ENCODE results near the gene TAF9B. TPM values are rescaled to one million over a fixed set of nuclear protein-coding genes. Genes with fewer than 3 reads are reported as not detected.

TAF9B gene
- total RNA-seq: 10 to 100 TPM in 1 of 4 donors, 1 to 10 TPM in 3; 2.6 to 13.2 (median 6.6) TPM

DNA sequence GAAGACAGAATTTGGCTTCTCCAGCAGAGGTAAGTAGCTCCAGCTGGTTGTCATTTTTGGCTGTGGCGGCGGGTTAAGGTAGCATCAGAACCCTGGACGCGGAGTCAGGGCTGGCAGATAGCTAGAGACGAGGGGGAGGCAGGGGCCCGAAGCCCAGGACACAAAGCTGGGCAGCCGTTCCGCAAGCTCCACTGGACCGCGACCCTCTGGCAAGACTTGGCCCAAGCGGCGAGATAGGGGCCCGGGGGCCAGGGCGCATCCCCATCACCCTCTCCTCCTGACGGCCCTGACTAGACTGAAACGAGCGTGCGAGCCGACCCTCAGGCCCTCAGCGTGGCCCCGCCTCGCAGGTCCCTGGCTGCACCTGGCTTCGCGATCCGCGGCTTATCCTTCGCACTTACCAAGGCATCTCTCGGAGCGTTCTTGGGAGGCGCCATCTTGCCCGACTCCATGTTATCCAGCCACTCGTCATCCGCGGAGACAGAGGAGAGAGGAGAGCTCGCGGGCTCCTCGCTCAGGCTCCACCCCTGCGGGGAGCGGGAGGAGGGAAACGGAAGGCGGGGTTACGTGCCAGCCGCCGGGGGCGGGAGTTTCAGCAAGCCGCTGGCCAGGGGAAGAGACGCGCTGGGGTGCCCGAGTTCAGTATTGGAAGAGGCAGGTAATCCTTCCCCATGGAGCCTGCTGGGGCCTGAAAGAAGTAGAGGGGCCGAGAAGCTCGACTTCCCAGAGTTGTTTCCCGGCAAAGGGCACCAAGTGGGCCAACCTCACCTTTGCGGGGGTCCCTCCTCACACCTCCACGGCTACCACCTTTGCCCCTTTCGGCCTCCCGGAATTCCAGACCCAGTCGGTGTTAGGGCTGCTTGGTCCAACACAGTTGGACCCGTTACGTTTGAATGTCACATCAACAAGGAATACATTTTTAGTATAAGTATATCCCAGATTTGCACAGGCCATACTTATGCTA, at the start of gene TAF9B:
Gene TAF9B, minus strand, starts transcription at position 491 of the 964 bp plus-strand sequence. Its CDS starts 39 bp downstream, at position 452.
- peak; percentile 88 for DNase-seq
- peak within 1 kb of the TSS; percentile 77 to 87 (median 86) for H3K27ac ChIP-seq
- H3K9me3 ChIP-seq: no peaks in the 10 kb centered on the region
- peak within 1 kb of the TSS; percentile 56 to 75 (median 64) for H3K4me3 ChIP-seq
- H3K4me1 ChIP-seq: peaks cover 0 to 4% (median 0%) of the 10 kb centered on the region in 4 donors
- H3K36me3 ChIP-seq: no peaks in the 10 kb centered on the region
- in situ Hi-C loops (cut with MboI; ENCODE audit: low pct_ligation_motif_present in 1 of 4, low pct_unique_long_range_greater_than_20kb in 1 of 4, low sequenced_read_pairs in 3 of 4) (no loop called here), intact Hi-C loops (cut with DNase I; ENCODE audit: low total_unique reads) (no loop called here)
- H3K27me3 ChIP-seq: no peaks in the 10 kb centered on the region
- no peak for TF ChIP-seq CTCF (IDR thresholded peaks at IDR 0.05)
- no peak for TF ChIP-seq EP300 (IDR thresholded peaks at IDR 0.05; ENCODE audit: low read depth)
- TF ChIP-seq POLR2AphosphoS5 (IDR thresholded peaks at IDR 0.05): peak in 2 of 3 donors; percentile 56 to 77
- TF ChIP-seq POLR2A (IDR thresholded peaks at IDR 0.05): peak; percentile 56
- 50% methylated on average over 41 of the region's 59 CpGs; no CpG with 5 or more reads in 1 of the 2 donors for WGBS, 2 donors (ENCODE audit: low coverage in 1 of 2)

GRCh38 chrX:78182881-78183280, 43.4 kb upstream of the TAF9B start:
- WGBS, 2 donors (ENCODE audit: low coverage in 1 of 2): 60 to 91% methylated on average over 1 to 7 of the region's 7 CpGs
- H3K36me3 ChIP-seq: no peaks in the 10 kb centered on the region
- no peaks in the 10 kb centered on the region for H3K4me1 ChIP-seq
- H3K27ac ChIP-seq: no peak overlapping the region
- intact Hi-C loops (cut with DNase I; ENCODE audit: low total_unique reads): no loop called here
- DNase-seq: no peak
- in situ Hi-C loops (cut with MboI; ENCODE audit: low pct_ligation_motif_present in 1 of 4, low pct_unique_long_range_greater_than_20kb in 1 of 4, low sequenced_read_pairs in 3 of 4): no loop called here
- no peaks in the 10 kb centered on the region for H3K9me3 ChIP-seq
- no peak overlapping the region for H3K4me3 ChIP-seq
- H3K27me3 ChIP-seq: no peaks in the 10 kb centered on the region
- TF ChIP-seq CTCF (IDR thresholded peaks at IDR 0.05) (no peak), POLR2AphosphoS5 (IDR thresholded peaks at IDR 0.05) (no peak)

DNA sequence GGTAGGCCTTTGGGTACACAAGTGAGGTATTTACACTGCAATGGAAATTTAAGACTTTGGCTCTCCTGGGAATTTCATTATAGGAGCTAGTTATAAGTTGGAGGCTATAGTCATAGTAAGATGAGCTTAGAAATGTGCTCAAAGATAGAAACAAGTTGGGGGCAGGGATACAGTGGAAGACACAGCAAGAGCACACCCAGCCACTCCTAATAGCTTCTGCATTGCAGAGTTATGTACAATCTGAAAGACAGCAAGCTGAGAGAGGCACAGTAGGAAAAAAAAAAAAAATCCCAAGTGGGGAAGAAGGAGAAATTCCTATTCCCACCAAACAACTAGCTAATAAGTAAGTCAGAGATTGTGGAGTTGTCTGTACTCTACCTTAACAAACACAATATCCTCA, 41.9 kb upstream of the TAF9B start:
- in situ Hi-C loops (cut with MboI; ENCODE audit: low pct_ligation_motif_present in 1 of 4, low pct_unique_long_range_greater_than_20kb in 1 of 4, low sequenced_read_pairs in 3 of 4) (no loop called here), intact Hi-C loops (cut with DNase I; ENCODE audit: low total_unique reads) (no loop called here)
- Histone ChIP-seq H3K36me3 (no peaks in the 10 kb centered on the region), H3K4me1 (no peaks in the 10 kb centered on the region), H3K9me3 (no peaks in the 10 kb centered on the region), H3K4me3 (no peak overlapping the region), H3K27ac (no peak overlapping the region), H3K27me3 (no peaks in the 10 kb centered on the region)
- TF ChIP-seq CTCF (IDR thresholded peaks at IDR 0.05) (no peak), POLR2A (IDR thresholded peaks at IDR 0.05) (no peak), EP300 (IDR thresholded peaks at IDR 0.05; ENCODE audit: low read depth) (no peak), POLR2AphosphoS5 (IDR thresholded peaks at IDR 0.05) (no peak)
- no peak for DNase-seq

- no peak overlapping the region for H3K4me3 ChIP-seq
- H3K4me1 ChIP-seq: no peaks in the 10 kb centered on the region
- in situ Hi-C loops (cut with MboI; ENCODE audit: low pct_ligation_motif_present in 1 of 4, low pct_unique_long_range_greater_than_20kb in 1 of 4, low sequenced_read_pairs in 3 of 4) (no loop called here), intact Hi-C loops (cut with DNase I; ENCODE audit: low total_unique reads) (no loop called here)
- no peak overlapping the region for H3K27ac ChIP-seq
- no peaks in the 10 kb centered on the region for H3K9me3 ChIP-seq
- no peak for TF ChIP-seq EP300 (IDR thresholded peaks at IDR 0.05; ENCODE audit: low read depth)
- TF ChIP-seq CTCF (IDR thresholded peaks at IDR 0.05): no peak
- TF ChIP-seq POLR2A (IDR thresholded peaks at IDR 0.05): no peak
- TF ChIP-seq POLR2AphosphoS5 (IDR thresholded peaks at IDR 0.05): no peak
- H3K36me3 ChIP-seq: no peaks in the 10 kb centered on the region
- no peak for DNase-seq
- H3K27me3 ChIP-seq: no peaks in the 10 kb centered on the region
These were observed 28.6 kb upstream of the TAF9B start for GRCh38 chrX:78168065-78168464.

All from transverse colon (tissue), 4 donors.